K562 (cell line): Measurements from ENCODE around the gene GALNT5. TPM values are rescaled to one million over a fixed set of nuclear protein-coding genes. Genes with fewer than 3 reads are reported as not detected.
A peak's percentile ranks its signal among the peaks of the same experiment; 100 is the strongest.

Experiments
- ATAC-seq: fragments of 200-7000 bp; cut with Tn5 transposase; 3 replicates; pipeline ENCODE4 v1.9.1; 2020; ENCODE audit warnings: moderate library complexity
- BruUV-seq: library from RNA; stranded (reverse); fragments of 400-500 nt; replicated peaks from 2 replicates; lab custom pipeline; 2021; lab: Mats Ljungman, UMichigan
- CTCF ChIA-PET: fragments of 300-600 bp; formaldehyde crosslinking; extraction: SDS; loops from one replicate; lab custom pipeline; 2021; ENCODE audit warnings: low intra/inter-chr PET ratio; lab: Yijun Ruan, JAX
- POLR2A ChIA-PET: fragments of 300-600, 350-650 bp; sonication (Branson Sonifier 250); formaldehyde crosslinking; extraction: SDS; loops from one replicate; lab custom pipeline; 2021; ENCODE audit warnings: antibody characterized with exemption, inconsistent platforms; lab: Yijun Ruan, JAX
- DNase-seq, 4 experiments: peaks; one replicate each; pipeline versions ENCODE4 v3.0.0 to v3.0.0-alpha.2; 2011 to 2018; ENCODE audit warnings: low spot score in 3 of 4, mixed read lengths in 3 of 4; ENCODE audit errors: extremely low read depth in 1 of 4
- FAIRE-seq: peaks from 2 replicates; lab custom pipeline; 2011; peaks lifted over from hg19 to GRCh38; lab: Jason Lieb, UNC
- H2AFZ ChIP-seq: 2 replicates; pipeline ENCODE4 v1.6.0; 2011; ENCODE audit warnings: low read depth, low read length, control low read depth, inconsistent platforms
- H3K27ac ChIP-seq: fragments of 200-600 bp; 3 replicates; pipeline ENCODE4 v1.8.0; 2011; ENCODE audit warnings: low read depth, mild to moderate bottlenecking, control low read depth, inconsistent platforms, low read length, moderate library complexity, mixed read lengths; ENCODE audit errors: extremely low read depth
- H3K27me3 ChIP-seq, 2 experiments: fragments of 300-600 bp in 1 of 2; 2 replicates in 1 of 2; 3 replicates in 1 of 2; pipeline versions ENCODE4 v1.6.0 to v1.8.0; 2011; ENCODE audit warnings: inconsistent platforms in 2 of 2, low read length in 2 of 2, mild to moderate bottlenecking in 1 of 2, mixed read lengths in 1 of 2, moderate library complexity in 1 of 2; ENCODE audit not compliant: control insufficient read depth in 2 of 2, insufficient read depth in 2 of 2
- H3K36me3 ChIP-seq: fragments of 300-600 bp; 3 replicates; pipeline ENCODE4 v1.8.0; 2011; ENCODE audit warnings: mild to moderate bottlenecking, low read length, inconsistent platforms; ENCODE audit not compliant: control insufficient read depth, insufficient read depth
- H3K4me1 ChIP-seq, 2 experiments: fragments of 200-600 bp in 1 of 2; replicated peaks in 1 of 2; 2 replicates in 1 of 2; 3 replicates in 1 of 2; pipeline versions ENCODE4 v1.5.1 to v1.8.0; 2011; ENCODE audit warnings: inconsistent platforms in 2 of 2, low read length in 2 of 2, mild to moderate bottlenecking in 1 of 2, mixed read lengths in 1 of 2, moderate library complexity in 1 of 2; ENCODE audit not compliant: control insufficient read depth in 2 of 2, insufficient read depth in 2 of 2
- H3K4me2 ChIP-seq: 2 replicates; pipeline ENCODE4 v1.6.1; 2011; ENCODE audit warnings: low read length, control low read depth, inconsistent platforms, mixed read lengths; ENCODE audit not compliant: insufficient read depth
- H3K4me3 ChIP-seq: fragments of 200-600 bp; sonication (generic), shearing (Covaris generic); 2 replicates; pipeline ENCODE4 v1.5.1; 2016; ENCODE audit warnings: control low read depth, inconsistent platforms
- H3K79me2 ChIP-seq: fragments of 200-600 bp; 3 replicates; pipeline ENCODE4 v1.8.0; 2011; ENCODE audit warnings: low read length, inconsistent platforms; ENCODE audit not compliant: control insufficient read depth, insufficient read depth
- H3K9ac ChIP-seq, 2 experiments: 2 replicates each; pipeline versions ENCODE4 v1.6.0 to v1.6.1; 2011; ENCODE audit warnings: low read depth in 2 of 2, low read length in 2 of 2, control low read depth in 1 of 2, inconsistent platforms in 1 of 2, mild to moderate bottlenecking in 1 of 2, mixed read lengths in 1 of 2; ENCODE audit not compliant: insufficient read depth in 1 of 2
- H3K9me1 ChIP-seq: one replicate; pipeline ENCODE4 v1.6.0; 2011; ENCODE audit warnings: inconsistent platforms, mild to moderate bottlenecking, low read length, moderate library complexity; ENCODE audit not compliant: control insufficient read depth, insufficient read depth
- H3K9me3 ChIP-seq: replicated peaks from 2 replicates; pipeline ENCODE4 v1.5.1; 2011; ENCODE audit warnings: low read depth, low read length, inconsistent platforms; ENCODE audit not compliant: control insufficient read depth, insufficient read depth
- H4K20me1 ChIP-seq: replicated peaks from 2 replicates; pipeline ENCODE4 v1.6.1; 2011; ENCODE audit warnings: low read length, inconsistent platforms, mixed read lengths; ENCODE audit not compliant: control insufficient read depth, insufficient read depth
- ATF2 ChIP-seq: sonication (generic); formaldehyde crosslinking; IDR thresholded peaks from 2 replicates; pipeline ENCODE4 v1.8.1; 2022; ENCODE audit warnings: missing genetic modification reagents
- HMGN3 ChIP-seq: IDR thresholded peaks from 2 replicates; pipeline ENCODE4 v1.6.1; 2011; ENCODE audit warnings: borderline replicate concordance, low read depth, mild to moderate bottlenecking, mixed read lengths, low read length; ENCODE audit not compliant: insufficient read length; ENCODE audit errors: extremely low read depth
- ZNF197 ChIP-seq: fragments of 200-800 bp; sonication (Bioruptor generic); IDR thresholded peaks from 2 replicates; pipeline ENCODE4 v1.6.1; 2016; ENCODE audit warnings: low read depth, missing genetic modification characterization, missing compliant biosample characterization
- WGBS: fragments of 100-300 bp; shearing (Covaris generic); methylation state at CpG from one replicate; pipeline ENCODE4 v1.1.6; 2016; ENCODE audit warnings: low coverage, mixed read lengths; ENCODE audit not compliant: insufficient coverage; ENCODE audit errors: missing lambda C conversion rate; 5-methylcytosine and 5-hydroxymethylcytosine counted together
- in situ Hi-C: fragments of 300-500 bp; cut with MboI; formaldehyde crosslinking; loops from 4 replicates; pipeline ENCODE4 v1.15.0; 2018; ENCODE audit warnings: inconsistent platforms, mixed read lengths
- intact Hi-C: fragments of 100-400 bp; cut with micrococcal nuclease; formaldehyde crosslinking; loops from 2 replicates; pipeline ENCODE4 v1.14.2; 2022
- polyA plus RNA-seq, 8 experiments: library from polyadenylated mRNA; depleted of rRNA in 4 of 8; stranded (reverse) in 5 of 8; unstranded in 3 of 8; fragments of >200 nt; fragmentation: Nextera tagmentation in 2 of 8; fragmentation: Illumina TruSeq in 1 of 8; extraction: Ambion mirVana in 2 of 8; extraction: Trizol in 1 of 8; gene quantifications; 2 replicates each; pipeline versions ENCODE4 v1.2.1 to v1.2.3, GENCODE V29; 2011 to 2014; ENCODE audit warnings: inconsistent platforms in 1 of 8, missing spikeins in 1 of 8
- total RNA-seq, 7 experiments: library from RNA; depleted of rRNA in 6 of 7; stranded (reverse); fragments of >200 nt in 6 of 7; fragmentation: Illumina TruSeq in 2 of 7; extraction: Trizol in 2 of 7; gene quantifications; 2 replicates each; pipeline versions ENCODE4 v1.2.1 to v1.2.3, GENCODE V29; 2011 to 2021; ENCODE audit warnings: low replicate concordance in 1 of 7

GALNT5 gene
- total and polyA plus RNA-seq, 9 of the 15 experiments (the other 6 are each of a cell fraction or from before 2014, with no cell fraction given): 21.6 to 73.0 (median 54.7) TPM

GRCh38 chr2:157311706-157312105 lies 54.2 kb downstream of the GALNT5 start:
- ChIA-PET POLR2A (interaction anchor here (0.6 to 2.6 kb wide), 3 partner anchors 13 to 132 kb away, joined by 3 to 5 read pairs (median 3); no protein-coding TSS in a partner anchor), CTCF (no interaction called here)
- ATAC-seq (no peak), DNase-seq (no peak), FAIRE-seq (no peak)
- Histone ChIP-seq H3K4me1 (no peaks in the 10 kb centered on the region), H3K27ac (no peak overlapping the region), H3K9me3 (no peaks in the 10 kb centered on the region), H3K9me1 (no peaks in the 10 kb centered on the region), H3K9ac (no peak overlapping the region), H3K4me2 (no peak overlapping the region), H3K79me2 (no peaks in the 10 kb centered on the region), H3K36me3 (peaks cover 61% of the 10 kb centered on the region), H4K20me1 (no peaks in the 10 kb centered on the region), H3K4me3 (no peak overlapping the region), H2AFZ (no peak overlapping the region), H3K27me3 (no peaks in the 10 kb centered on the region)
- in situ Hi-C loops: no loop called here
- WGBS: 39% methylated on average over 1 of the region's 1 CpG
- BruUV-seq: TSS peak; percentile 9
- no peak for TF ChIP-seq ATF2
- no peak for TF ChIP-seq ZNF197 (CRISPR knock-in tag)
- no peak for TF ChIP-seq HMGN3
- intact Hi-C loops: no loop called here
